Measurements from ENCODE around the gene AUTS2. TPM values are rescaled to one million over a fixed set of nuclear protein-coding genes. Genes with fewer than 3 reads are reported as not detected.

AUTS2 gene
- total RNA-seq, 1 experiment from 2014 or later = 256 TPM

DNA sequence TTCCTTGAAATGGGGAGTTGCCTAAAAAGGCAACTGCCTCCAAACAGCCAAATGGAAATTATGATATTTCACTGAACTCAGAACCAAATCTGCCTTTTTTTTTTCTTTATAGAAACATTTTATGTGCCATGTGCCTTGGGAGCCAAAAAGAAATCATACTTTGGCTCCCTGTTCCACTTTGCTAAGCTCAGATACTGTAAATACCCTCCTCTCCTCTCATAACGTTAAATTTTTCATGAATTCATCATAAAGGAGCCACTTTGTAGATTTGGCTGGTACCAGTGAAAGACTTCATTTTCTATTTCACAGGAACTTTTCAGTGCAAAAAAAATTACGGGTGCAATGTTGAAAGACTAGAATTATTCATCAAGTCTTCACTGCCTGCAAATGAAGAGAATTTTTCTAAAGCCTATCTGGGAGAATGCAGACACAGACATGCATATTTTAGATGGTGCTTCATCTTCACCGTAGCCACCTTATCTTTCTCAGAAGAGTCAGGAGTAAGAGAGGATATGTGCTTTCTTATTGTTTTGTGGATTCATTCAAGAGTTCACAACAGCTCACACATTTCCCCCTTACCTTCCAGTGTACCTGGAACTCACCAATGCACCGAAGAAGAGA lies 791.4 kb downstream of the AUTS2 start:
- H2BK5ac ChIP-seq (ENCODE audit: insufficient read length, low read length) = no peak overlapping the region
- H2BK120ac ChIP-seq (ENCODE audit: low read depth, low read length, poor library complexity, severe bottlenecking) = no peak overlapping the region
- TF ChIP-seq, protein P1, sequence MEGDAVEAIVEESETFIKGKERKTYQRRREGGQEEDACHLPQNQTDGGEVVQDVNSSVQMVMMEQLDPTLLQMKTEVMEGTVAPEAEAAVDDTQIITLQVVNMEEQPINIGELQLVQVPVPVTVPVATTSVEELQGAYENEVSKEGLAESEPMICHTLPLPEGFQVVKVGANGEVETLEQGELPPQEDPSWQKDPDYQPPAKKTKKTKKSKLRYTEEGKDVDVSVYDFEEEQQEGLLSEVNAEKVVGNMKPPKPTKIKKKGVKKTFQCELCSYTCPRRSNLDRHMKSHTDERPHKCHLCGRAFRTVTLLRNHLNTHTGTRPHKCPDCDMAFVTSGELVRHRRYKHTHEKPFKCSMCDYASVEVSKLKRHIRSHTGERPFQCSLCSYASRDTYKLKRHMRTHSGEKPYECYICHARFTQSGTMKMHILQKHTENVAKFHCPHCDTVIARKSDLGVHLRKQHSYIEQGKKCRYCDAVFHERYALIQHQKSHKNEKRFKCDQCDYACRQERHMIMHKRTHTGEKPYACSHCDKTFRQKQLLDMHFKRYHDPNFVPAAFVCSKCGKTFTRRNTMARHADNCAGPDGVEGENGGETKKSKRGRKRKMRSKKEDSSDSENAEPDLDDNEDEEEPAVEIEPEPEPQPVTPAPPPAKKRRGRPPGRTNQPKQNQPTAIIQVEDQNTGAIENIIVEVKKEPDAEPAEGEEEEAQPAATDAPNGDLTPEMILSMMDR (conservative IDR thresholded peaks at IDR 0.05) = no peak

More for the DNA sequence above, 791.4 kb downstream of the AUTS2 start:
- Mint-ChIP-seq H3K9me3 (no peaks in the 10 kb centered on the region), H3K4me1 (peaks cover 11 to 15% of the 10 kb centered on the region in 2 experiments), H3K36me3 (ENCODE audit: insufficient read depth in 1 of 3, low read depth in 3 of 3) (no peaks in the 10 kb centered on the region), H3K4me3 (no peak overlapping the region), H3K27me3 (ENCODE audit: low read depth) (no peaks in the 10 kb centered on the region), H3K27ac (no peak overlapping the region)
- no peaks in the 10 kb centered on the region for H3K9me3 ChIP-seq (ENCODE audit: control insufficient read depth, low read depth, low read length)
- no peak overlapping the region for H2AK5ac ChIP-seq (ENCODE audit: insufficient read length, low read length)
- no CpG with 5 or more reads among the region's 4 CpGs for WGBS (ENCODE audit: extremely low coverage, insufficient read length, low lambda C conversion rate)
- H3K27me3 ChIP-seq (ENCODE audit: insufficient read depth, low read length) = no peaks in the 10 kb centered on the region
- H3K27ac ChIP-seq (ENCODE audit: insufficient read length, low read depth, low read length) = no peak overlapping the region
- H3K9ac ChIP-seq (ENCODE audit: extremely low read depth, insufficient read length, low read length) = no peak overlapping the region
- no peaks in the 10 kb centered on the region for H4K20me1 ChIP-seq (ENCODE audit: control insufficient read depth, insufficient read depth, insufficient read length)
- H3K79me2 ChIP-seq (ENCODE audit: insufficient read depth, low read length) = no peaks in the 10 kb centered on the region
- H3K14ac ChIP-seq (ENCODE audit: insufficient read depth, low read length) = no peak overlapping the region
- no peak overlapping the region for H3K23ac ChIP-seq (ENCODE audit: insufficient read length, low read depth, low read length)
- no peak overlapping the region for H2BK12ac ChIP-seq (ENCODE audit: insufficient read length, low read depth, low read length)
- no peak overlapping the region for H3K4ac ChIP-seq (ENCODE audit: low read depth, low read length)
- H3K56ac ChIP-seq (ENCODE audit: insufficient read length, low read depth, low read length) = no peak overlapping the region
- H3K4me2 ChIP-seq (ENCODE audit: insufficient read depth, insufficient read length, low read length) = no peak overlapping the region
- H3K79me1 ChIP-seq (ENCODE audit: insufficient read depth, low read depth, low read length, poor library complexity, severe bottlenecking) = no peaks in the 10 kb centered on the region
- no peak overlapping the region for H4K91ac ChIP-seq (ENCODE audit: insufficient read length, low read depth, low read length)
- H2AFZ ChIP-seq (ENCODE audit: low read length) = no peak overlapping the region
- no peak overlapping the region for H4K5ac ChIP-seq (ENCODE audit: insufficient read length, low read depth, low read length)
- no peak overlapping the region for H2BK20ac ChIP-seq (ENCODE audit: low read depth, low read length, poor library complexity, severe bottlenecking)
- H3T11ph ChIP-seq (ENCODE audit: low read length) = no peak overlapping the region
- no peaks in the 10 kb centered on the region for H3K23me2 ChIP-seq (ENCODE audit: insufficient read length, low read depth, low read length, poor library complexity, severe bottlenecking)
- no peak overlapping the region for H2BK15ac ChIP-seq (ENCODE audit: low read depth, low read length)
- DNase-seq = no peak
- H3K4me1 ChIP-seq (ENCODE audit: insufficient read depth, low read length) = no peaks in the 10 kb centered on the region; the same call in 1 of the 2 replicates
- H4K8ac ChIP-seq (replicated peaks; ENCODE audit: insufficient read length, low read depth, low read length) = no peak overlapping the region
- no peak overlapping the region for H3K18ac ChIP-seq (ENCODE audit: insufficient read length, low read depth, low read length)

All from H9 (cell line).